OCI-LY3 (cell line): Measurements from ENCODE around the gene TLN1.

ENCODE experiments used
- CTCF ChIP-seq: fragments of 200-600, 300-600 bp; sonication (generic); IDR thresholded peaks from 2 replicates; pipeline ENCODE4 v1.5.1; 2014; ENCODE audit warnings: antibody characterized with exemption, low read length, low read depth
- EZH2phosphoT487 ChIP-seq: fragments of 200-600 bp; shearing (Covaris generic); IDR thresholded peaks from 2 replicates; pipeline ENCODE4 v1.6.1; 2018; ENCODE audit warnings: antibody characterized with exemption, mixed run types, low read depth

DNA sequence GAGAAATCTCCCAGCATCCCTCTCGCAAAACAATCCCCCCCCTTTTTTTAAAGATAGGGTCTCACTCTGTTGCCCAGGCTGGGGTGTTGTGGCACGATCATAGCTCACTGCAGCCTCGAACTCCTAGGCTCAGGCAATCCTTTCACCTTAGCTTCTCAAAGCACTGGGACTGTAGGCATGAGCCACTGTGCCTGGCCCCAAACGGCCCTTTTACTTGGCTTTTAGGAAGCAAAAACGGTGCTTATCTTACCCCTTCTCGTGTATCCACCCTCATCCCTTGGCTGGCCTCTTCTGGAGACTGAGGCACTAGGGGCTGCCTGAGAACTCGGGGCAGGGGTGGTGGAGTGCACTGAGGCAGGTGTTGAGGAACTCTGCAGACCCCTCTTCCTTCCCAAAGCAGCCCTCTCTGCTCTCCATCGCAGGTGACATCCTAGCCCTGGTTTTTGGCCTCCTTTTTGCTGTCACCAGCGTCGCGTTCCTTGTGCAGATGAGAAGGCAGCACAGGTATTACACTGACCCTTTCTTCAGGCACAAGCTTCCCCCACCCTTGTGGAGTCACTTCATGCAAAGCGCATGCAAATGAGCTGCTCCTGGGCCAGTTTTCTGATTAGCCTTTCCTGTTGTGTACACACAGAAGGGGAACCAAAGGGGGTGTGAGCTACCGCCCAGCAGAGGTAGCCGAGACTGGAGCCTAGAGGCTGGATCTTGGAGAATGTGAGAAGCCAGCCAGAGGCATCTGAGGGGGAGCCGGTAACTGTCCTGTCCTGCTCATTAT is 51.5 kb downstream of the TLN1 start:
- TF ChIP-seq CTCF (no peak), EZH2phosphoT487 (no peak)
